ENCODE results near the gene SPACA4.
A peak's percentile ranks its signal among the peaks of the same experiment; 100 is the strongest.

The SPACA4 gene

DNA sequence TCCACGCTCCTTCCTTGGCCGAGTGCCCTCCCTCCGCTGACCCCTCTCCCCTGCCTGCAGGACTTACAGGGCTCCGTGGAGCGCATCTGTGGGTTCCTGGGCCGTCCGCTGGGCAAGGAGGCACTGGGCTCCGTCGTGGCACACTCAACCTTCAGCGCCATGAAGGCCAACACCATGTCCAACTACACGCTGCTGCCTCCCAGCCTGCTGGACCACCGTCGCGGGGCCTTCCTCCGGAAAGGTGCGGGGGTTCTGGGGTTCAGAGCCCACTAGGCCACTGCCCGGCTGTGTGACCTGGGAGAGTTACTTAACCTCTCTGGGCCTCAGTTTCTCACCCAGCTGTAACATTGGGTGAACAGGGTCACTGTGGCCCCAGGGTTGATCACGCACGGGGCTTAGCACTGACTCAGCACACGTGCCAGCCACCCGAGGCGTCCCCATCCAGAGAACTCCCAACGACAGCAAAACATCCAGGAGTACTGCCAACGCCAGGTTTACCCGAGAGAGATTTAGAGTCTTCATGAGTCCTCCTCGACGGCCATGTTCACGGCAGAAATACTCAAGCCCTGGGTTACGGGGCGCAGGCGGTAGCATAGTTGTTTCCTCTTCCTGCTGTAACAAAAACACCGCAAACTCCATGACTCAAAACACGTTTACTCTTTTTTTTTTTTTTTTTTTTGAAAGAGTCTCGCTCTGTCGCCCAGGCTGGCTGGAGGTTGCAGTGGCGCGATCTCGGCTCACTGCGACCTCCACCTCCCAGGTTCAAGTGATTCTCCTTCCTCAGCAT, 9.7 kb upstream of the SPACA4 start:
- no peak for DNase-seq

DNA sequence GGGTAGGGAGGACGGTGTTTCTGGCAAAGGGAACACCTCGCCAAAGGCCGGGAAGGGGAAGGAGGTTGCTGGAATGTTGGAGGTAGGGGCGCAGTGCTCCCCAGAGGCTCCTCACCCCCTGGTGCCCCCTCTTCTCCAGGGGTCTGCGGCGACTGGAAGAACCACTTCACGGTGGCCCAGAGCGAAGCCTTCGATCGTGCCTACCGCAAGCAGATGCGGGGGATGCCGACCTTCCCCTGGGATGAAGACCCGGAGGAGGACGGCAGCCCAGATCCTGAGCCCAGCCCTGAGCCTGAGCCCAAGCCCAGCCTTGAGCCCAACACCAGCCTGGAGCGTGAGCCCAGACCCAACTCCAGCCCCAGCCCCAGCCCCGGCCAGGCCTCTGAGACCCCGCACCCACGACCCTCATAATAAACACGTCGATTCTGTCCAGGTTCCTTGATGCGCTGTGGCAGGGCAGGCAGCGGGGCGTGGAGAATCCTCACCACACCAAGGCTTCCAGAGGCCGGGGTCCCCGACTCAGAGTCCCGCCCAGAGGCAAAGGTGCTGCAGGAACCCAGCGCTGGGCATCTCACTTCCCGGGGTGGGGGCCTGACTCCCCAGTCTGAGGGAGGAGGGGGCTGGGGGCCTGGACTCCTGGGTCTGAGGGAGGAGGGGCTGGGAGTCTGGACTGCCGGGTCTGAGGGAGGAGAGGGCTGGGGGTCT, 7.4 kb upstream of the SPACA4 start:
- no peak for DNase-seq

DNA sequence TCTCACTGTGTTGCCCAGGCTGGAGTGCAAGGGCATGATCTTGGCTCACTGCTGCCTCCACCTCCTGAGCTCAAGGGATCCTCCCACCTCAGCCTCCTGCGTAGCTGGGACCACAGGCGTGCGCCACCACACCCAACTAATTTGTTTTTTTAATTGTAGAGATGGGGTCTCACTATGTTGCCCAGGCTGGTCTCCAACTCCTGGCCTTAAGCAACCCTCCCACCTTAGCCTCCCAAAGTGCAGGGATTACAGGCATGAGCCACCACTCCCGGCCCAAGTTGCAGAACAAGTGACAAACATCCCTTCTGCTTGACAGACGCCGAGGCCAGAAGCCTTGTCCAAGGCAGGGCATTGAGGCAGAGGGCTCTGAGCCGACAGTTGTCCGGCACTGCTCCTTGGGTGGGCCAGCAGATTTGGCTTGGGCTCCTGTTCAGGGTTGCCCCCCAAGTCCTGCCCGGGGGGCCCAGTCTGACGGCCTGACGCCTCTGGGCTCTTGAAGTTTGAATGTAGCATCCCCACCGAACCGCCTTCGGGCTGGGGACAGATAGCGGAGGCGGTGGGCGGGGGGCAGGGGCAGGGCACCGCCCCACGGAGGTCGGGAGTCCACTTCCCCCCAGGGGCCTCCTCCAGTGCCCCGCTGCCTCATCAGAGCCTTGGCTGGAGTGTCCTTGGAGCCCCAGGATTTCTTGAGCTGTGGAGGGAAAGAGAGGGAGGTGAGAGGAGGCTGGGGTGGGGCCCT, 5.7 kb upstream of the SPACA4 start:
- no peak for DNase-seq

DNA sequence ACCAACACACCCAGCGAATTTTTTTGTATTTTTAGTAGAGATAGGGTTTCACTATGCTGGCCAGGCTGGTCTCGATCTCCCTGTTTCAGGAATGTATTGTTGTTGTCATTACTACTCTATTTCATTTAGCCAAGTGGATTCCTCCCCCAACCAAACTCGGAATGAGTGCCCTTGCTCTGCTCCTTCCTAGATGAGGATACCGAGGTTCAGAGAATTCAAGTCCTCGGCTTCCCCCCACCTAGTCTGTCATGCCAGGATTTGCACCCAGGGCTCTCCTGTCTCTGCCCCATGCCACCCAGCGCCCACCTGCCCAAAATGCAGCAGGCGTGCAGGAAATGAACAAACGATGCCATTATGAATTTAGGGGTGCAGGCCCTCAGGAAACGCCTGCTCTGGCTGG, 3.5 kb upstream of the SPACA4 start:
- DNase-seq = no peak

DNA sequence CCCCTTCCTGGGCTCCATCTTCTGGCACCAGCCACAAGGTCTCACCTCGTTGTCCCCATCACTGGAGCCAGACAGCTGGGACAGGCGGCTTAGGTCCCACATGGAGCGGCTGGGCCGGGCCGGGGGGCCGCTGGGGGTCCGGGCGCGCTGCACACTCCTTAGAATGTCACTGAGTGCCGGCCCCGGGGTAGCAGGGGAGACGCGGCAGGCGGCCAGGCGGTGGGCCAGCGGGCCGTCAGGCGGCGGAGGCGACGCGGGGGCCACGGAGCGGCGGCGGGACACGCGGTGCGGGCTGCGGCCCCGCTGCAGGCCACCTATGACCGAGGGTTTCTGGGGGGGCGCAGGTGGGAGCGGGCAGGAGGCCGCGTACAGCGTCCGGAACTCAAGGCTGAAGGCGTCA, 3.1 kb upstream of the SPACA4 start:
- DNase-seq = no peak

DNA sequence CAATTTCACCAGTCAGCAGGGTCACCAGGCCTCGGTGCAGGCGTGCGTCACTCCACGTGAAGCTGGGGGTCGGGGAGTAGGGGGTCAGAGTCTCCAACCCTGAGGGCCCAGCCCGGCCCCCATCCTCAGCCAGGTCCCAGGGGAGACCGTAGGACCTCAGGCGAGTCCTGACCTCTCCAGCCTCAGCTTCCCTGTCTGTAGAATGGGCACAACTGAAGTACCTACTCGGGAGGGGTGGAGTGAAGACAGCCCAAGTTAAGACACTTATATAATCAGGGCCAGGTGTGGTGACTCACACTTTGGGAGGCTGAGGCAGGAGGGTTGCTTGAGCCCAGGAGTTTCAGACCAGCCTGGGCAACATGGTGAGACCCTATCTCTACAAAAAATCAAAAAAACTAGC, 2.7 kb upstream of the SPACA4 start:
- DNase-seq = no peak

DNA sequence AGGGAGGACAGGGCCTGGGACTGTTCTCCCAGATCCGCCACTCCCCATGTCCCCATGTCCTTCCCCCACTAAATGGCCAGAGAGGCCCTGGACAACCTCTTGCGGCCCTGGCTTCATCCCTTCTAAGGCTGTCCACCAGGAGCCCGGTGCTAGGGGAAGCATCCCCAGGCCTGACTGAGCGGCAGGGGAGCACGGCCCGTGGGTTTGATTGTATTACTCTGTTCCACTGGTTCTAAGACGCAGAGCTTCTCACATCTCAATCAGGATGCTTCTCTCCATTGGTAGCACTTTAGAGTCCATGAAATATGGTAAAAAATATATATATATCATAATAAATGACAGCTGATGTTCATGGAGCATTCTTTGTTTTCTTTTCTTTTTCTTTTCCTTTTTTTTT, 815 bp downstream of the SPACA4 start:
- DNase-seq = no peak

DNA sequence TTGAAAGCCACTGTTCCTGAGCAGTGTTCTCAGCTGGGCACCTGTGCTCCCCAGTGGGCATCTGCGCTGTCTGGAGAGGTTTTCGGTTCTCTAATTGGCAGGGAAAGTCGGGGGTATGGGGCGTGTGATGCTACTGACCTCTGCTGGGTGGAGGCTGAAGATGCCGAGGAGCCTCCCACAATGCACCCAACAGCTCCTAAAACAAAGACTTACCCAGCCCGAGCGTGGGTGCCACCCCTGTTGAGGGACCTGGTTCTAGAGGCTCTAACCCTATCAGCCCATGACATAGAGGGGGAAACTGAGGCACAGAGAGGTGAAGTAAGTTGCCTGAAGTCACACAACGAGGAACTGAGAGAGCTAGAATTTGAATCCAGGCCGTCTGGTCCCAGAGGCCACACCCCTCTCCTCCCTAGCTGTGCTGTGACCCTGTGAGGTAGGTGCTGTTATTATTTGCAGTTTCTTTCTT, 2.3 kb downstream of the SPACA4 start:
- peak; percentile 49 for DNase-seq

DNA sequence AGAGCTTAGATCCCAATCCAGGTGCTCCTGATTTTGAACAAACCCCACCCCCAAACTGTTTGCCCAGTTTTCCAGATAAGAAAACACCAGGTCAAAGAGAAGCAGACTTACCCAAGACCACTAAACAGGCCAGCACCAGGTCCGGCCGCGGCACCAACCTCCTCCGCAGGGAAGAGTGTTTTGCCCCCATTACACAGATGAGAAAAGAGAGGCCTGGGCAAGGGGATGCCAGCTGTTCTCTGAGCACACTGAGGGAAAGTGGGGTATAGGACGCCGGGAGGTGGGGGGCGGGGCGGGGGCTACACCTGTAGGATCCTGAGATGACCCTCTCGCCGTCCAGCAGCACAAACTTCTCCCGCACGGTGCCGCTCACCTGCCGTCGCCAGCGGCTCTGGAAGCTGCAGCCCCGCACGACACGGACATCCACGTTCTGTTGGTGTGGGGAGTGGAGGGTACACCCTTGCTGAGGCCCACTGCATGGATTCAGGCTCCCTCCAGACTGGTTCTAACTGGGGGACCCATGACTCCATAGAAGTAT, 3.1 kb downstream of the SPACA4 start:
- DNase-seq = no peak

DNA sequence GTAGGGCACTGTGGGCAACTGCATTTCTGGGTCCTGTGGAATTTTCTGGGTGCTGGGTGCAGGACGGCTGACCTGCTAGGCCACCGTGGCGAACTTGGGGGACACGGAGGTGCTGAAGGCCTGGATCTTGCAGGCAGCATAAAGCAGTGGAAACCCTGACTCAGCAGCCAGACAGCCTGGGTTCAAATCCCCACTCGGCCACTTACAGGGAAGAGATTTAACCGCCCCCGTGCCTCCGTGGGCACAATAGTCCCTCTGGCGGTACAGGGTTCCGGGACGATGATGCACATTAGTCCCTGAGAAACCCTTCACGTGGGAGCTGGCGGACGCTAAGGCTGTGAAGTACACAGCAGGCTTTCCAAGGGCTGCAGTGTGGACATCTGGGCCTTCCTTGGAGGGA, 5.3 kb downstream of the SPACA4 start:
- DNase-seq = no peak

DNA sequence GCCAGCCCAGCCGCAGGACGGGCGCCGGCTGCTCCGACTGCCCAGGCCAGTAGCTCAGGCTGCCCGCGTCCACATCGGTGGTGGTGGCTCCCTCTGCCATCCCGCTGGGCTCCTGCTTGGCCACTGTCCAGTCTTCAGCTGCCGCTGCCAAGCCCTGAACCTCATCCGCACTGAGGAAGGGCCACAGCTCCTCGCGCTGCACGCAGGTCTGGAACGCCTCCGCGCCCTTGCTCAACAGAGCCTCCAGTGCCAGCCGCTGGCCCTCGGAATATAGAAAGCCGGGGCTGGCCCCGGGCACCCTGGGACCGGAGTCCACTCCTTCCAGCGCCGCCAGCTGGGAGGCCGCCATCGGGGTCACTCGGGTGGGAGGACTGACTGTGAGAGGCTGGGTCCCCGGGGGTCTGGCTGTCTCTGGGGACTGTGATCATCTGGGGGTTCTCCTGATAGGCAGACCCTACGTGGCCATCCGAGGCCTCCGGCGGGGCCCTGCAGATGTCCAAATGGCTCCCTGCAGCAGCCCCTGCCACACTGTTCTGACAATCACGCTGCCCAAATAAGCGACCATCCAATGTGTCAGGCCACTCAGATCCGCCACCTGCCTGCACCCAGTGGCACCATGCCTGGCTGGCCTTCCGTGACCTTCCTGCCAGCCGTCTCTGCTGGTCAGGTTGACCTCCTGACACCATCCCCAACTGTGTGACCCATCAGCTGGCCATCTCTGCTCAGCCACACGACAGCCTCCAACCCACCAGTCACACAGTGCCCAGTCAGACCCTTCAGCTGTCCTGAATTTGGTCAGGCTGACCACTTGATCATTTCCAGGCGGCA, 6.7 kb downstream of the SPACA4 start:
- DNase-seq = no peak

DNA sequence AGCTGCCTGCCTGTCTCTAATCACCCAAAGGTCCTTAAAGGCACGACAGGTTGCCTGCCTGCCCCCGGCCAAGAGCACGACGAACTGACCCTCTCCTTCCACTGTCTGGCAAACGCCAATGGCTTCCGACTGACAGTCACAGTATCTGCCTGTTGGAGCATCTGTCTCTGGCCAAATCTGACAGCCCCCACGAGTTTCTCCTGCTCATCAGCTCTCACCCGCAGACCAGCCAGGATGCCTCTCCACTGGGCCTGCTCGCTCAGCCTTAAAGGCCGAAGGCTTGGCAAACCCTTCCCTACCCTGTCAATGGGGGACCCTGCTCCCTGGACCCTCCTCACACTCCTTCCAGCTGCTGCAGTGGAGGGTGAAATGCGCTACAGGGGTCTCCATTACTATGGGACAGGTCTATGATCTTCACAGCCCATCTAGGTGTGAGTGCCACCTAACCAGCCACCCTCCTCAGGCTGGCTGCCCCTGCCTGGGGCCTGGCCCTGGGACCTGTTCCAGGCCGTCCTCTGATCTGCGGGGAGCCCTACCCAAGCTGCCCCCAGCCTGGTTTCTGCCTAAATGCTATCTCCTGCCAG, 7.4 kb downstream of the SPACA4 start:
- no peak for DNase-seq

DNA sequence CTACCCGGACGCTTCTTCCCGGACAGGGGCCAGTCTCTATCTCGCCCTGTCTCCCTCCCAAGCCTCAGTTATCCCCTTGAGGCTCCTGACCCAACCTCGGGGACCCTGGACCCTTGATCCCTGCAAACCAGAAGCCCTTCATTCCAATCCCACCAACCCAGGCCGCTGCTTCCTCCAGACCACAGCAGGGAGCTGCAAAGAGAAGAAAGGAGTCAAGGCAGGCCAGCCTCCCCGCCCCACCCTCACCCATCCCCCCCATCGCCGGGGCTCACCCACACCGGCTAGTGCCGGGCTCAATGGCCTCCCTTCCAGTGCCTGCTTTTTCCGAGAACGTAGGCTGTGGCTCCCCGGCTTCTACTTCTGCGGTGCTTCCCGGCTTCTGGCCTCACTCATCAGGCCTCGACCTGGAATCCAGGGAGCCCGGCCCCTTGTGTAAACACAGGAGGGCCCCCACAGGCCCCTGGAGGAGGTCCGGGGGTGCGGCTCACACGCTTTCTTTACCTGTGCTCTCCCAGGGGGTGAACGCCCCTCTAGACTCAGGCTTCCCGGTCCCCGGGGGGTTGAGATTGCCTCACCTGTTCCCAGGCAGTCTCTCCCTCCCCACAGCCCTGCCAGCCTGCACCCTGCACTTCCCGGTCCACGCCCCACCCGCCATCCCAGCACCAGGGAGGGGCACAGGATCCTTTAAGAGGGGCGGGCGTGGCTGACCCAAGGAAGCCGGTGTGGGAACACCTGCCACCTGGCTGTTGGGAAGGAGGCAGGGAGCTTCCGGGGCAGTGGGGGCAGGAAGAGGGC, 8.1 kb downstream of the SPACA4 start, which contains the start of gene FAM83E:
FAM83E (minus strand) TSS at position 641 of the 795 bp plus-strand sequence. CDS start 1,704 bp downstream, outside the sequence.
- DNase-seq = no peak

DNA sequence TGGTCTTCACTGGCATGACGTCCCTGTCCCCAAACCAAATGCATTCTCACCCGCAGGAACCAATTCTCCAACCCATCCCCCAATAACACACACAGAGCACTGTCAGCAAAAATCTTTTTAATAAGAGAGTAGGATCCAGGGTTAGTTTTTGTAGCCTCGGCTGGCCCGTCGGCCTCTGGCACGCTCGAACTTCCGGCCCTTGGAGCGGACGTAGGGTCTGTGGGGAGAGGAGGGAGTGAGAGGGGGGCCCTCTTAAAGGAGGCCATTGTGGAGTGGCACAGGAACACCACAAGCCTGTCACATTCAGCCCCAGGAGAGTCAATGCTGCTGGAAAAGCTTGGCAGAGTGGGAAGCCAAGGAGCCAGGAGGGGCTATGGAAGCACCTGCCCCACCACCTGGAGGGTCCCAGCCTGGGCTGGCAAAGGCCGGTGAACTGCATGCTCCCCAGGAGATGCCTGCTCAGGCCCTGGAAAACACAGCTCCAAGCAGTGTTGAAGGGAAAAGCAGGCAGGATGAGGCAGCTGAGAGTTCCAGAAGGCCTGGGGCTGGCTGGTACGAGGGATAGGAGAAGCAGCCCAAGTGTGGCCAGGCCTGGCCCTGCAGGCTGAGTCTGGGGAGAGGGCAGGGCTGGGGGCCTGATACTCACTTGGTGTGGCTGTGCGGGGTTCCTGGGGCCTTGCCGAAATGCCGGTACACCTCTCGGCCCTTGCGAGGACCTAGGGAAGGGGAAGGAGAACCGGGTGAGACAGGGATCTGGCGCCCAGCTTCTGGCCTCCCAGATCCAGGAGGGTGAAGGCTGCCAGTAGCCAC, 8.9 kb downstream of the SPACA4 start:
- DNase-seq = no peak

DNA sequence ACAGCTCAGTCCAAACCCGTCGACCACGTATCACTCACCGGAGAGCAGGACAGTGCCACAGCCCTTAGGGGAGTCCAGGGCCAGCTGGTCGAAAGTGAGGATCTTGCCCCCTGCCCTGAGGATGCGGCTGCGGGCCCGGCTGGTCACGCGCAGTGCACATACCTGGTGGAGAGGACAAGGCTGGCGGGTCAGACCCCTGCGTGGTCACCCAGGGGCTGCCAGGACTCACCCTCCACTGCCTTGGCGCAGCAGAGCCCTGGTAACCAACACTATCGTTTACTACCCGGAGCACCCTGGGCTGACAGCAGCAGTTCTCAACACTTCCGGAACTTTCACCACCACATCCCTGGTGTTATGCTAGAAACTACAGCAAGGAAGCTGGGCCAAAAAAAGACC, 9.5 kb downstream of the SPACA4 start:
- DNase-seq = no peak

DNA sequence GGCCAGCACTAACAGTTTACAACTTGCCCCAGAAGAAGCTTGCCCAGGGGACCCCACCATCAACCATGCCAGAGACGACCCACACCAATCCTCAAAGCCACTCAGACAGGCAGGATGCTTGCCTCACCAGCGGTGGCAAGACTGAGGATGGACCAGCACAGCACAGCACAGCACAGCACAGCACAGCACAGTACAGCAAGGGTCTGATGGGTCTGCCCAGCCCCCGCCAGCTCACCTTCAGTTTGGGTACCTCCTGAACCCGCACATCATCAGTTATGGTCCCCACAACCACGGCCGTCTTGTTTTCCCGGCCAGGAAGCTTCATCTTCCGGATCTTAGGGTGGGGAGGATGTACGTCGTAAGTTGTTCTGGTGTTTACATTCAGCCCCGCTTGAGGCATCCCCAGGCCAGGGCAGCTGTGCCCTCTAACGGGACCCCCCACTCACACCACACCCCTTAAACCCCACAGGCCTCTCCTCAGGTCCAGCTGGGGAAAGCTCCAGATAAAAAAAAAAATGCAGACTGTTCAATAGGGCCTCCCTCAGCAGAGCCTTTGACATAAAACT, 10.0 kb downstream of the SPACA4 start:
- DNase-seq = no peak

DNA sequence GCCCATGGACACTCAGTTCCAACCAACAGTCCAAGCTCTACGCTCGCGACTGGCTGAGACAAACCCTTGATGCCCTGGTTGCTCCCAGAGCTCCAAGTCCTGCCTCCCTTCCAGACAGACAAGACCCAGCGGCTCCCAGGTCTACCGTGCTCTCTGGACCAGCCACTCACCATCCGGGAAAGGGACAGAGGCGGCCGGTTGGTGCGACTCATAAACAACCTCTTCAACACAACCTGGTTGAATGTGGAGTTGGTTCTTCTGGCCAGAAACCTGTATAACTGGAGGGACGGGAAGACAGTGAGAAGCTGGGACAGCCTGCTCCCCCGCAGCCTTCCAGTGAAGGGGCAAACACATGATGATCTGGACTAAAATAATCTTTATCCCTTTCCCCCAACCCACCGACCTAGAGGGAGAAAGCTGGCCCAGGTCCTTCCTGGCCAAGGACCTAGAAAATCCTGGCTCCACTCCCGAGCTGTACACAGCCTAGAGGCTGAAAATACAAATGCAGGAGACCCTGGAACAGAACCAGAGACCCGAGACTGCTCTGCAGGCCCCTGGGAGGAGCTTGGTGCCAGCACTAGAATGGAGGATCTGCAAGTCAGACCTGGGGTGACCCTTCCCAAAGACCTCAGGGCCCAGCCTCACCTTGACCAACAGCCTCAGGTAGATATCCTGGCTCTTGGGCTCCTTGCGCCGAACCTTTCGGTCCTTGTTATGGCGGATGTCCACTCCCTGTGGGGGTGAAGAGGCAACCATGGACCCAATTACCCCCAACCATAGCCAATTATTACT, 10.8 kb downstream of the SPACA4 start:
- DNase-seq = no peak

DNA sequence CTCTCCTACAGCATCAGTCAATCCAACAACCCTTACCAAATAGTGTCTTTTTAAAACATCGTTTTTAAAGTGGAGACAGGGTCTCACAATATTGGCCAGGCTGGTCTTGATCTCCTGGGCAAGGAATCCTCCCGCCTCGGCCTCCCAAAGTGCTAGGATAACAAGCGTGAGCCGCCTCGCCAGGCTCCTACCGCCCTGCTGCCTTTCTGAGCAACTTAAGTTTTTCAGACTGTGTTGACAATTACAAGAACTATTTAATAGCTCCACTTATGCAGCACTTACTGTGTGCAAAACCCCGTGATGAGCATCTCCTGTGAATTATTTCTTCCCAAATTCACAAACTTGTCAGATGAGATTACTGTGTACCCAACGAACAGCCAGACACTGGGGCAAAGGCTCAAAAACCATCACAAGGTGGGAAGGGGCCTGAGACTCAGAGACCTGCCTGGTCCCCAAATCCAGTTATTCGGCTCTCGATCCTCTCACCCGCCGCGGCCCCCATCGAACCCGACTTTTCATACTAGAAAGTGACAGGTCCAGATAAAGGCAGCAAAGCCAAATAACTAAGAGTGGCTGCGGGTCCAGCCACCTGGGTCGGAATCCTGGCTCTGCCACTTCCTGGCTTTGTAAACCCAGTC, 11.9 kb downstream of the SPACA4 start:
- no peak for DNase-seq
